ENCODE data around the gene NT5C3A.
"Not testable (repeated sequence)": the region's sequence is repeated elsewhere in the genome, so short reads cannot be mapped to it uniquely, and the experiment has no call there.

The NT5C3A gene

DNA sequence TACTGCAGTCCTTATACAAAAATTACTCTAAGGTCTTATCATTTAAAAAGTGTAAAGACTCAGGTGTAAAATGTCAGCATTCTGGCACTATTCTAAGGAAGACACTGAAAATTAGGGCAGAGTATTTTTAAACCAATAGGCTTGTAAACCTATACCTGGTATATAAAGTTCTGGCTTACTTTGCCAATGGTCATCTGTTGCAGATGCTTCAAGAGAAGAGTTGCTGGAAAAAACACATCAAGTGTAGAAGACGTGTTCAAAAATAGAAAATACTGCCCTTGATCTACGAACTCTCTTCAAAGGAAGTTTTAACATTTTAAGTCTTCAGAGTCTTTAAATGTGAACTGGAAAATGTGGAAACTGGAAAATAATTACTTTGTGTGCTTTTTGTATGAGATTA lies 23.9 kb downstream of the NT5C3A start:
- no peak overlapping the region for H3K27ac Mint-ChIP-seq
- no peak for DNase-seq

DNA sequence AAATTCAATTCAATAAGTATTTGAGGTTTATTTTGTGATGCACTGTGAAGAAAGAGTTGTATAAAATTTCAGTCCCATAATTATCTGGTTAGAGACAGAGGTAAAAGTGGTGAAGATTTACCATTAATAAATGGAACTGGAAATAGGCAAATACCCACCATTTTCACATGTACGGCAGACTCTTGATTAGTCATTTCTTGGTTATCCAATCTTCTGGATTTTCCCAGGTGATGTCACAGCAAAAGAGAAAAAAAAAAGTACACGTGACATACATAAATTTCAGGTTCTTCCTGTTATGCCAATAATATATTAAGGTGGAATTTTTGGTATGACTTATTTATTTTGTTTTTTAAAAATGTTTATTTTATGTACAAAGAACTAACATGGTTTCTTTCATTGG lies 26.8 kb downstream of the NT5C3A start:
- TF ChIP-seq, protein P1, sequence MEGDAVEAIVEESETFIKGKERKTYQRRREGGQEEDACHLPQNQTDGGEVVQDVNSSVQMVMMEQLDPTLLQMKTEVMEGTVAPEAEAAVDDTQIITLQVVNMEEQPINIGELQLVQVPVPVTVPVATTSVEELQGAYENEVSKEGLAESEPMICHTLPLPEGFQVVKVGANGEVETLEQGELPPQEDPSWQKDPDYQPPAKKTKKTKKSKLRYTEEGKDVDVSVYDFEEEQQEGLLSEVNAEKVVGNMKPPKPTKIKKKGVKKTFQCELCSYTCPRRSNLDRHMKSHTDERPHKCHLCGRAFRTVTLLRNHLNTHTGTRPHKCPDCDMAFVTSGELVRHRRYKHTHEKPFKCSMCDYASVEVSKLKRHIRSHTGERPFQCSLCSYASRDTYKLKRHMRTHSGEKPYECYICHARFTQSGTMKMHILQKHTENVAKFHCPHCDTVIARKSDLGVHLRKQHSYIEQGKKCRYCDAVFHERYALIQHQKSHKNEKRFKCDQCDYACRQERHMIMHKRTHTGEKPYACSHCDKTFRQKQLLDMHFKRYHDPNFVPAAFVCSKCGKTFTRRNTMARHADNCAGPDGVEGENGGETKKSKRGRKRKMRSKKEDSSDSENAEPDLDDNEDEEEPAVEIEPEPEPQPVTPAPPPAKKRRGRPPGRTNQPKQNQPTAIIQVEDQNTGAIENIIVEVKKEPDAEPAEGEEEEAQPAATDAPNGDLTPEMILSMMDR (IDR thresholded peaks at IDR 0.05), result no peak
- H3K36me3 Mint-ChIP-seq (ENCODE audit: low read depth), result peaks cover 24% of the 10 kb centered on the region
- no peaks in the 10 kb centered on the region for H3K27me3 Mint-ChIP-seq (ENCODE audit: low read depth, poor library complexity)
- no peak overlapping the region for H3K27ac Mint-ChIP-seq
- no peak for DNase-seq
- no peaks in the 10 kb centered on the region for H3K9me3 Mint-ChIP-seq
- no peak overlapping the region for H3K4me3 Mint-ChIP-seq
- peaks cover 28% of the 10 kb centered on the region for H3K4me1 Mint-ChIP-seq

More for the DNA sequence above, 23.9 kb downstream of the NT5C3A start:
- H3K27me3 Mint-ChIP-seq (ENCODE audit: low read depth, poor library complexity), result no peaks in the 10 kb centered on the region
- peaks cover 34% of the 10 kb centered on the region for H3K4me1 Mint-ChIP-seq
- TF ChIP-seq, protein P1 (IDR thresholded peaks at IDR 0.05), result no peak
- H3K4me3 Mint-ChIP-seq, result no peak overlapping the region
- peaks cover 14% of the 10 kb centered on the region for H3K36me3 Mint-ChIP-seq (ENCODE audit: low read depth)
- no peaks in the 10 kb centered on the region for H3K9me3 Mint-ChIP-seq

DNA sequence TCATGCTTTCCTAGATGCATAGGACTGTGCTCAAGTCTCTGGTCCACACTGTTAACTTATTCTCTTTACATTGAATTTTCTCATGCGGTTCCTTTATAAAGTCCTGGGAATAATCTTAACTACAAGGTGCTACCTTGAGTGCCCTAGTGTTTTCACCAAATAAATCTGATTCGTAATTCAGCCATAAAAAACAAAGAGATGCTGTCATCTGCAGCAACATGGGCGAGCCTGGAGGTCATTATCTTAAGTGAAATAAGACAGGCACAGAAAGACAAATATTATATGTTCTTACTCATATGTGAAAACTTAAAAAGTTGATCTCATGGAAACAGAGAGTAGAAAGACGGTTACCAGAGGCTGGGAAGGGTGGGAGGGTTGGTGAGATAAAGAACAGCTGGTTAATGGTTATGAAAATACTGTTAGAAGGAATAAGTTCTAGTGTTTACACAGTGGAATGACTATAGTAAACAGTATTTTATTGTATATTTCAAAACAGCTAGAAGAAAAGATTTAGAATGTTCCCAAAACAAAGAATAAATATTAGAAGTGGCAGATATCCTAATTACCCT lies 38.3 kb downstream of the NT5C3A start:
- Mint-ChIP-seq H3K4me1 (no peaks in the 10 kb centered on the region), H3K27me3 (ENCODE audit: low read depth, poor library complexity) (no peaks in the 10 kb centered on the region), H3K4me3 (no peak overlapping the region), H3K9me3 (no peaks in the 10 kb centered on the region), H3K27ac (no peak overlapping the region), H3K36me3 (ENCODE audit: low read depth) (peaks cover 47% of the 10 kb centered on the region)
- DNase-seq, result no peak
- TF ChIP-seq, protein P1 (IDR thresholded peaks at IDR 0.05), result no peak

DNA sequence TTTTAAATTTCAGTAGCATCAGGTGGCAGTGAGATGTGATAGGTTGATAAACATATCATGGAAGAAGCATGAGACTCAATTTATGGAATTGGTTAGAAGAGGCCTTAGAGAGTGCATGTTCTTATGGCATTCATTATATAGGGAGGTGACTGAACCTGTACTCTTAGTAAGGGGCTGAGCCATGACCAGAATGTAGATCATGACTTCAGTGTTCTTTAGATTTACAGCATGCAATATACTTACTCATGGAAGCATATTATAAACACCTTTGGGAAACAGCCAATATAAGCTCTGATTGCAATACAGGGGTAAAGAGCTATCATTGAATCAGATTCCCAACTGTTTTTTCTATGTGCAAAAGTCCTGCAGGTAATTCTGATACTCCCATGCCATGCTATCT lies 50.2 kb downstream of the NT5C3A start:
- TF ChIP-seq, protein P1 (IDR thresholded peaks at IDR 0.05), result no peak
- no peak for DNase-seq
- H3K4me1 Mint-ChIP-seq, result no peaks in the 10 kb centered on the region
- H3K27me3 Mint-ChIP-seq (ENCODE audit: low read depth, poor library complexity), result no peaks in the 10 kb centered on the region
- peaks cover 4% of the 10 kb centered on the region for H3K9me3 Mint-ChIP-seq
- H3K4me3 Mint-ChIP-seq, result no peak overlapping the region
- peaks cover 68% of the 10 kb centered on the region for H3K36me3 Mint-ChIP-seq (ENCODE audit: low read depth)
- H3K27ac Mint-ChIP-seq, result no peak overlapping the region

DNA sequence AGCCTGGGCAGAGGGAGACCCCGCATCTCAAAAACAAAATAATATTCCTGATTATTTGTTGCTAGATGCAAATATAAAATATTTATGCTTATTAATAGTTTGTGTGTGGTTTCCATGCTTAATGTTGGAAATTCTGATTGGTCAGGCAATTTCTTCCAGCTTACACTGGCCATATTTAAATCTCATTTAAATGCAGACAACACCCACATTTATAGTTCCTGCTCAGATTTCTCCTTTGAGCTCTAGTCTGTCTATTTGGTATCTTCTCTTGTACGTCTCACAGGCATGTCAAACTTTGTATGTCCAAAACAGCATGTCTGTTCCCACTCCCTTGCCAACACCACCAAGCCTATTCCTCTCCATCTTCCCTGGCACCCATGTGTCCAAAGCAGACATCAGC lies 52.8 kb downstream of the NT5C3A start:
- no peaks in the 10 kb centered on the region for H3K4me1 Mint-ChIP-seq
- H3K36me3 Mint-ChIP-seq (ENCODE audit: low read depth), result peaks cover 62% of the 10 kb centered on the region
- H3K27me3 Mint-ChIP-seq (ENCODE audit: low read depth, poor library complexity), result no peaks in the 10 kb centered on the region
- DNase-seq, result no peak
- no peak overlapping the region for H3K4me3 Mint-ChIP-seq
- TF ChIP-seq, protein P1 (IDR thresholded peaks at IDR 0.05), result no peak
- H3K27ac Mint-ChIP-seq, result peak overlapping the region; percentile 10
- peaks cover 4% of the 10 kb centered on the region for H3K9me3 Mint-ChIP-seq

DNA sequence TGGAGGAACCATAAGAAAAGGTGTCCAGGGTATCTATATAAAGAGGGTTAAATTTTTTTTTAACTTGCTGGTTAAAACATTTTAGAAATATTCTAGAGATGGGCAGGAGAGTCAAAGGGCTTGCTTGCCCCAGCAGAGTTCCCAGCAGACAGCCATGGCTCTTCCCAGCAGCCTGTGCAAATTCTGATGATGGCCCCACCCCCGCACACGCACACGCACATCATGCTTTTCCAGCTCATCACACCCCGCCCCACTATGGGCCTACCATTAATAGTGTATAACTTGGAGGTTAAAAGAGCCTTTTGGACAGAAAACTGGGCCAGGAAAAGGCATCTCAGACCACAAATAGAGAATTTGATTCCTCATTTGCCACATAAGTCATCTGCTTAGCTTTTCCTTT lies 56.9 kb downstream of the NT5C3A start:
- not testable (repeated sequence) for H3K27ac Mint-ChIP-seq; H3K9me3 Mint-ChIP-seq; H3K27me3 Mint-ChIP-seq (ENCODE audit: low read depth, poor library complexity); DNase-seq; H3K4me3 Mint-ChIP-seq
- H3K36me3 Mint-ChIP-seq (ENCODE audit: low read depth), result peaks cover 40% of the 10 kb centered on the region
- peaks cover 20% of the 10 kb centered on the region for H3K4me1 Mint-ChIP-seq

DNA sequence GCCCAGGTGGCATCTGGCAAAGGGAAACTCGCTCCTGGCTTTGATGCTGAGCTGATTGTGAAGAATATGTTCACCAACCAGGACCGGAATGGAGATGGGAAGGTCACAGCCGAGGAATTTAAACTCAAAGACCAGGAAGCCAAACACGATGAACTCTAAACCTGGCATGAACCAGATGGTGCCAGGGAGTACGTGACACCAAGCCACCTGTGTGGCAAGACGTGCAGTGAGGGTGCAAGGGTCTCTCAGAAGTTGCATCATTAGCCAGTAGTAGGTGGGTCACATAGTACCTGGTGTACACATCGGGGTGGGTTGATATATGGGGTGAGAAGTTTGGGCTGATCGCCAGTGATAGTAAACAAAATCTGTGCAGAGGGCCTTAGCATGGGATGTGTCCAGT lies 57.4 kb downstream of the NT5C3A start:
- H3K9me3 Mint-ChIP-seq; DNase-seq; H3K27me3 Mint-ChIP-seq (ENCODE audit: low read depth, poor library complexity); H3K27ac Mint-ChIP-seq; H3K4me3 Mint-ChIP-seq: not testable (repeated sequence)
- H3K36me3 Mint-ChIP-seq (ENCODE audit: low read depth), result peaks cover 35% of the 10 kb centered on the region
- peaks cover 20% of the 10 kb centered on the region for H3K4me1 Mint-ChIP-seq

DNA sequence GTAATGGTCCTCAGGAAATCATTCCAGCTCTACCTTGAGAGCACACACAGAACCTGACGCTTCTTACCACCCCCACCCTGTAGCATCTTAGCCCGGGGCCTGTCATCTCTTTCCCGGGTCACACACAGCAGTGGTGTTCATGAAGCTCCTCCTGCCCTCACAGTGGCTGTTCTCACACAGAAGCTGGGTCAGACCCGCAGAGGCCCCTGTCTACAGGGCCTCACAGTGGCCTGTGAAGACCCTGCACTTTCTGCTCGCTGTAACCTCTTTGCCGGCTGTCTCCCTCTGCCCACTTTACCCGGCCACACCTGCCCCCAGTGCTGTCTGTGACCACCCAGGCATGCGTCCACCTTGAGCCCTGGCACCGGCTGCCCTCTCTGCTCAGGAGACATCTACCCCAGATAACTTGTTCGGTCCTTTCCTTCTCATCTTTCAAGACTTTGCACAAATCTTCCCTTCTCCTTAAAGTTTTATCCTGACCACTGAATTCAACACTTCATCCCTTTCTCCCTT lies 58.4 kb downstream of the NT5C3A start:
- not testable (repeated sequence) for H3K9me3 Mint-ChIP-seq; DNase-seq; H3K27me3 Mint-ChIP-seq (ENCODE audit: low read depth, poor library complexity); H3K4me3 Mint-ChIP-seq
- peak overlapping the region; percentile 77 for H3K27ac Mint-ChIP-seq
- H3K4me1 Mint-ChIP-seq, result peaks cover 31% of the 10 kb centered on the region
- H3K36me3 Mint-ChIP-seq (ENCODE audit: low read depth), result peaks cover 30% of the 10 kb centered on the region

DNA sequence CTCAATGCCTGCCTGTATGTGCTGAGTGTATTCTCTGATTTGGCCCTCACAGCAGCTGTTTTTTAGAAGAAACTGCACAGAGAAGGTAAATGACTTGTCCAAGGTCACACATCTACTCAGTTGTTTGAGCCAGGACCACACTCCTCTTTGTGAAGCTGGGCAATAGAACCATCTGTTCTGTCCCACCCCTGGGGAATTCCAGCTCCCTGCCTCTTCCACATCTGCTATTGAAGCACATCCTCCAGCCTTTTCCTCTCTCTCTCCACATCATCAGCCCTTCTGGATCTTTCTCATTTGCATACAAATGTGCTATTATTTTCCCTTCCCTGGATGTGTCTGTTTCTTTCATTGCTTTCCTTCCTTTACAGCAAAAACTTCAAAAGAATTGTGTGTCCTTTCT lies 59.5 kb downstream of the NT5C3A start:
- H3K27ac Mint-ChIP-seq; DNase-seq; H3K9me3 Mint-ChIP-seq; H3K4me3 Mint-ChIP-seq; H3K27me3 Mint-ChIP-seq (ENCODE audit: low read depth, poor library complexity): not testable (repeated sequence)
- H3K36me3 Mint-ChIP-seq (ENCODE audit: low read depth), result peaks cover 30% of the 10 kb centered on the region
- H3K4me1 Mint-ChIP-seq, result peaks cover 41% of the 10 kb centered on the region

DNA sequence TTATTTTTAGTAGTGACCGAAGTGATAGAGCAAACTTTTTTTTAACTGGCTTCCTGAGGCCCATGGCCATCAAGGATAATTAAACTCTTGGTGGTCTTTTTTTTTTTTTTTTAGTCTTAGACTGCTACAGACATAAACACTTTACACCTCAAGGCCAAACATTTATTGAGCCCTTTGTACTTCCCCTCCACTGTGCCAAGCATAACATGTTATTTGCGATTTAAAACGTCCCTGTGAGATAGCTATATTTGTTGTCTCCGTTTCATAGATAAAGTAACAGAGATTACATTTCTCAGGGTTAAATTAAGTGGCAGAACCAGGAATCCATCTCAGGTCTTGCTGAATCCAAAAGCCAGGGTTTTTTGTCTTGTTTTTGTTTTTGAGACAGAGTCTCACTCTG lies 63.2 kb downstream of the NT5C3A start:
- not testable (repeated sequence) for DNase-seq; H3K27me3 Mint-ChIP-seq (ENCODE audit: low read depth, poor library complexity); H3K9me3 Mint-ChIP-seq
- peaks cover 45% of the 10 kb centered on the region for H3K4me1 Mint-ChIP-seq
- H3K36me3 Mint-ChIP-seq (ENCODE audit: low read depth), result peaks cover 12% of the 10 kb centered on the region
- peak overlapping the region; percentile 59 for H3K4me3 Mint-ChIP-seq
- peak overlapping the region; percentile 99 for H3K27ac Mint-ChIP-seq

All from nephron progenitor cell (in vitro differentiated cells).